ENCODE data around the gene SNX20.

Gene SNX20

GRCh38 chr16:50625374-50625773 is 55.7 kb downstream of the SNX20 start:
- no peak for DNase-seq (ENCODE audit: low read depth)
- no peak overlapping the region for H3K4me3 ChIP-seq (ENCODE audit: low read depth, low read length)
- TF ChIP-seq CTCF (IDR thresholded peaks at IDR 0.05; ENCODE audit: low read depth, low read length, missing control alignments), result no peak
- in situ Hi-C loops (cut with HindIII; ENCODE audit: low sequenced_read_pairs), result no loop called here

GRCh38 chr16:50624449-50624970 is 56.6 kb downstream of the SNX20 start:
- in situ Hi-C loops (cut with HindIII; ENCODE audit: low sequenced_read_pairs), result no loop called here
- TF ChIP-seq CTCF (IDR thresholded peaks at IDR 0.05; ENCODE audit: low read depth, low read length, missing control alignments), result no peak
- H3K4me3 ChIP-seq (ENCODE audit: low read depth, low read length), result no peak overlapping the region
- DNase-seq (ENCODE audit: low read depth), result no peak

- no peak overlapping the region for H3K4me3 ChIP-seq (ENCODE audit: low read depth, low read length)
- DNase-seq (ENCODE audit: low read depth), result no peak
- TF ChIP-seq CTCF (IDR thresholded peaks at IDR 0.05; ENCODE audit: low read depth, low read length, missing control alignments), result no peak
- in situ Hi-C loops (cut with HindIII; ENCODE audit: low sequenced_read_pairs), result no loop called here
Measured at GRCh38 chr16:50622643-50623369, 58.3 kb downstream of the SNX20 start.

- DNase-seq (ENCODE audit: low read depth), result no peak
- in situ Hi-C loops (cut with HindIII; ENCODE audit: low sequenced_read_pairs), result no loop called here
- TF ChIP-seq CTCF (IDR thresholded peaks at IDR 0.05; ENCODE audit: low read depth, low read length, missing control alignments), result no peak
- H3K4me3 ChIP-seq (ENCODE audit: low read depth, low read length), result no peak overlapping the region
Measured at GRCh38 chr16:50622029-50622428, 59.1 kb downstream of the SNX20 start.

Data from astrocyte of the cerebellum (primary cell).